Subcutaneous abdominal adipose tissue (tissue), 5 donors: ENCODE measurements around the gene IL32.
A peak's percentile ranks its signal among the peaks of the same experiment; 100 is the strongest.

Experiments
- H3K27ac ChIP-seq: one replicate; pipeline ENCODE4 v1.7.0; 2013; ENCODE audit warnings: low read depth, mild to moderate bottlenecking, inconsistent platforms, low read length, moderate library complexity
- H3K27me3 ChIP-seq, 5 donors: one replicate each; pipeline ENCODE4 v1.7.0; 2013; ENCODE audit warnings: low read length in 5 of 5, inconsistent platforms in 1 of 5; ENCODE audit not compliant: control insufficient read depth in 5 of 5, insufficient read depth in 4 of 5
- H3K36me3 ChIP-seq, 5 donors: one replicate each; pipeline ENCODE4 v1.7.0; 2013; ENCODE audit warnings: low read length in 5 of 5; ENCODE audit not compliant: control insufficient read depth in 5 of 5, insufficient read depth in 5 of 5
- H3K4me1 ChIP-seq, 5 donors: one replicate each; pipeline ENCODE4 v1.7.0; 2013; ENCODE audit warnings: low read length in 5 of 5, mild to moderate bottlenecking in 3 of 5, moderate library complexity in 1 of 5; ENCODE audit not compliant: control insufficient read depth in 5 of 5, insufficient read depth in 5 of 5
- H3K4me3 ChIP-seq, 5 donors: one replicate each; pipeline ENCODE4 v1.7.0; 2013; ENCODE audit warnings: low read length in 5 of 5, low read depth in 1 of 5
- H3K9ac ChIP-seq, 5 donors: one replicate each; pipeline ENCODE4 v1.7.0; 2013; ENCODE audit warnings: low read length in 5 of 5, mild to moderate bottlenecking in 4 of 5, moderate library complexity in 3 of 5
- H3K9me3 ChIP-seq, 5 donors: one replicate each; pipeline ENCODE4 v1.7.0; 2013; ENCODE audit warnings: low read length in 5 of 5; ENCODE audit not compliant: control insufficient read depth in 5 of 5
- donor health status: healthy.
- donor health status: healthy.
- donor health status: healthy.
- donor health status: healthy.
- donor health status: healthy.

IL32 gene

GRCh38 chr16:3088450-3088849 is 23.0 kb downstream of the IL32 start:
- Histone ChIP-seq H3K27me3 (peaks cover 0 to 9% (median 0%) of the 10 kb centered on the region in 5 donors), H3K36me3 (no peaks in the 10 kb centered on the region), H3K27ac (peak overlapping the region; percentile 70), H3K9ac (no peak overlapping the region), H3K4me1 (peaks cover 3 to 37% (median 26%) of the 10 kb centered on the region in 5 donors), H3K4me3 (no peak overlapping the region), H3K9me3 (no peaks in the 10 kb centered on the region)

DNA sequence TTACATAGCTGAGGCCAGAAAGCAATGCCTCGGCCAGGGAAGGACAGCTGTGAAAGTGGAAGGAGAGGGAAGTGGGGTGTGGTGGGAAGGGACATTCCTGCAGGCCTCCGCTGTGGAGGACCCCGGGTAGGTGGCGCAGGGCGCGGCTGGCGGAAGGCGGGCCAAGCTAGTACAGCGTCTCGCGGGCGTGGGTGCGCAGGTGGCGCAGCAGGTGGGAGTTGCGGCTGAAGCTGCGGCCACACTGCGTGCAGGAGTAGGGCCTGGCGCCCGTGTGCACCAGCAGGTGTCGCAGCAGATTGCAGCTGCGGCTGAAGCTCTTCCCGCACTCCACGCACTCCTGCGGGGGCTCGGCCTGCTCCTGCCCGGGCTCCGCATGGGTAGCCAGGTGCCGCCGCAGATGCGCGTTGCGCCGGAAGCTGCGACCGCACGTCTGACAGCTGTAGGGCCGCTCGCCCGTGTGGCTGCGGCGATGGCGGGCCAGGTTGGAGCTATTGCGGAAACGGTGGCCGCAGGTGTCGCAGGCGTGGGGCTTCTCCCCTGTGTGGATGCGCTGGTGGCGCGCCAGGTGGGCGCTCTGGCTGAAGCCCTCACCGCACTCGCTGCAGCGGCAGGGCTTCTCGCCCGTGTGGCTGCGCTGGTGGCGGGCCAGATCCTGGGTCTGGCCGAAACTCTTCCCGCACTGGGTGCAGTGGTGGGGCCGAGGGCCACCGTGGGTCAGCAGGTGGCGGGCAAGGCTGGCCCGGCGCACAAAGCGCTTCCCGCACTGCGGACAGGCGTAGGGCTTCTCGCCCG is 23.7 kb downstream of the IL32 start:
- H3K9me3 ChIP-seq: no peaks in the 10 kb centered on the region
- no peak overlapping the region for H3K4me3 ChIP-seq
- no peak overlapping the region for H3K9ac ChIP-seq
- peaks cover 3 to 37% (median 26%) of the 10 kb centered on the region in 5 donors for H3K4me1 ChIP-seq
- H3K36me3 ChIP-seq: no peaks in the 10 kb centered on the region
- peaks cover 0 to 9% (median 0%) of the 10 kb centered on the region in 5 donors for H3K27me3 ChIP-seq
- H3K27ac ChIP-seq: no peak overlapping the region

- Histone ChIP-seq H3K27ac (no peak overlapping the region), H3K4me3 (no peak overlapping the region), H3K4me1 (peaks cover 3 to 37% (median 26%) of the 10 kb centered on the region in 5 donors), H3K36me3 (no peaks in the 10 kb centered on the region), H3K9me3 (no peaks in the 10 kb centered on the region), H3K27me3 (peaks cover 0 to 9% (median 0%) of the 10 kb centered on the region in 5 donors), H3K9ac (no peak overlapping the region)
Measured at GRCh38 chr16:3089717-3090592, 24.5 kb downstream of the IL32 start.

GRCh38 chr16:3091551-3091950 is 26.1 kb downstream of the IL32 start:
- Histone ChIP-seq H3K27ac (no peak overlapping the region), H3K27me3 (peaks cover 0 to 9% (median 0%) of the 10 kb centered on the region in 5 donors), H3K9me3 (no peaks in the 10 kb centered on the region), H3K9ac (no peak overlapping the region), H3K36me3 (no peaks in the 10 kb centered on the region), H3K4me3 (no peak overlapping the region), H3K4me1 (peaks cover 3 to 30% (median 18%) of the 10 kb centered on the region in 5 donors)

DNA sequence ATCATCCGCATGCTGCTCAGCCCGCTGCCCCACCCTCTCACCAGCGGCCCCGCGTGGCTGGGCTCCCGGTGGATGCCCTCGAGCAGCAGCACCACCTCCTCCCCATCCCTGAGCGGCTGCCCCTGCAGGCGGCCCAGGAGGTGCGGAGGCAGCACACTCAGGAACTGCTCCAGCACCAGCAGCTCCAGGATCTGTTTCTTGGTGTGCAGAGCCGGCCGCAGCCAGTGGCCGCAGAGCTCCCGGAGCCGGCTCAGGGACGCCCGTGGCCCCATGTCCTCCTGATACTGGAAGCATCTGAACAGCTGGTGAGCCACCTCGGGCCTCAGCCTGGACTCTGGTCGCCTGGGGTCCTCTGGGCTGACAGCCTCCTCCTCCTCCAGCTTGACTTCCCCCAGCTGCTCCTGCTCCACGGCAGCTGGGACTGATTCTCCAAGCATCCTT is 27.1 kb downstream of the IL32 start:
- H3K4me3 ChIP-seq: no peak overlapping the region
- no peak overlapping the region for H3K9ac ChIP-seq
- no peaks in the 10 kb centered on the region for H3K9me3 ChIP-seq
- H3K36me3 ChIP-seq: no peaks in the 10 kb centered on the region
- H3K4me1 ChIP-seq: peaks cover 1 to 20% (median 9%) of the 10 kb centered on the region in 5 donors
- peaks cover 0 to 9% (median 0%) of the 10 kb centered on the region in 5 donors for H3K27me3 ChIP-seq
- H3K27ac ChIP-seq: no peak overlapping the region

DNA sequence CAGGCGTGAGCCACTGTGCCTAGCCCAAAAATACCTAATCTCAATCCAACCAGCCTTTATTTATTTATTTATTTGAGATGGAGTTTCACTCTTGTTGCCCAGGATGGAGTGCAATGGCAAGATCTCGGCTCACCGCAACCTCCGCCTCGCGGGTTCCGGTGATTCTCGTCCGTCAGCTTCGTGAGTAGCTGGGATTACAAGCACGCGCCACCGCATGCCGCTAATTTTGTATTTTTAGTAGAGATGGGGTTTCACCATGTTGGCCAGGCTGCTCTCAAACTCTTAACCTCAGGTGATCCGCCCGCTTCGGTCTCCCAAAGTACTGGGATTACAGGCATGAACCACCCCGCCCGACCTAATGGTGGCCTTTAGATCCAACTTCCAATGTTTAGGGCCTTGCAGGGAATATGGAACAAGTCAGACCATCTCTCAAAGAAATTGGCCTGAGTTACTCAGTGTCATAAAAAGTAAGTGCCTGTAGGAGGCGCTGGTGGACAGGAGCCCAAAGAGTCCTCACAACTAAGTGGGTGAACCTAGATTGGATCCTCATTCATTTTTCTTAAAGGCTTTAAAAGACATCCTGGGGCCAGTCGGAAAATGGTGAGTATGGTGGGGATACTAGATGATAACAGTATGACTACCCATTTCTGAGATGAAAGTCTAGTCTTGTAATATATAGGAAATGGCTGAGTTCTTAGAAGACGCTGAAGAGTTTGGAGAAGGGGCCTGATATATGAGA is 29.0 kb downstream of the IL32 start:
- Histone ChIP-seq H3K27me3 (peaks cover 0 to 9% (median 0%) of the 10 kb centered on the region in 5 donors), H3K4me3 (no peak overlapping the region), H3K4me1 (peaks cover 0 to 8% (median 4%) of the 10 kb centered on the region in 5 donors), H3K9me3 (no peaks in the 10 kb centered on the region), H3K9ac (no peak overlapping the region), H3K36me3 (no peaks in the 10 kb centered on the region), H3K27ac (no peak overlapping the region)

DNA sequence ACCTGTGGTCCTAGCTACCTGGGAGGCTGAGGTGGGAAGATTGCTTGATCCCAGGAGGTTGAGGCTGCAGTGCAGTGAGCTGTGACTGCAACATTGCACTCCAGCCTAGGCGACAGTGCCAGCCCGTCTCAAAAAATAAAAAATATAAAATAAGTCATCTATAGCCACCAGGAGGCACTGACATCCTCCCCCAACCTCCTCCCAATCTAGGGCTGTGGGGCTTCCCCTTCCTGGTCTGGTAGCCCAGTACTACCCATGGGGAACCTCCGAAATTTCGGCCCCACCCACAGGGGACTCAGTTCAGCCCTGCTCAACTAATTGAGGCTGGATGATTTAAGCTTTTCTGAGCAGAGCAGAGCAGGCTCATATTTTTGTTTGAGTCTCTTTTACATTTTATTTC is 30.4 kb downstream of the IL32 start:
- H3K9me3 ChIP-seq: no peaks in the 10 kb centered on the region
- no peak overlapping the region for H3K27ac ChIP-seq
- no peak overlapping the region for H3K4me3 ChIP-seq
- H3K4me1 ChIP-seq: peaks cover 4 to 20% (median 14%) of the 10 kb centered on the region in 5 donors
- no peak overlapping the region for H3K9ac ChIP-seq
- no peaks in the 10 kb centered on the region for H3K36me3 ChIP-seq
- peaks cover 0 to 9% (median 0%) of the 10 kb centered on the region in 5 donors for H3K27me3 ChIP-seq

DNA sequence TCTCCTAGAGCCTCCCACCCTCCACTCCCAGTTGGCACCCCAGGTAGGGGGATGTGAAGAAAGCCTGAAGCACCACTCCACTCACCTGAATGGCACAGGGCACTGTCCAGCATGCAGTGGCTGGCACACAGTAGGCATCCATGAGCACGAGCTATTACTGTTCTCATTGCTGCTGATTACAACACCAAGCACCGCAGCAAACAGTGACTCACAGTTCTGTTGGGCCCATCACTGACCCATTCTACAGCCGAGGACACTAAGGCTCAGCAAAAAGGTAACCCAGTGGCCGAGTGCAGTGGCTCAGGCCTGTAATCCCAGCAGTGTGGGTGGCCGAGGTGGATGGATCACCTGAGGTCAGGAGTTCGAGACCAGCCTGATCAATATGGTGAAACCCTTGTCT is 30.9 kb downstream of the IL32 start:
- Histone ChIP-seq H3K9me3 (no peaks in the 10 kb centered on the region), H3K4me1 (peaks cover 4 to 25% (median 18%) of the 10 kb centered on the region in 5 donors), H3K9ac (no peak overlapping the region), H3K36me3 (no peaks in the 10 kb centered on the region), H3K4me3 (no peak overlapping the region), H3K27ac (no peak overlapping the region), H3K27me3 (peaks cover 0 to 8% (median 0%) of the 10 kb centered on the region in 5 donors)

GRCh38 chr16:3097266-3097665 is 31.8 kb downstream of the IL32 start:
- H3K27ac ChIP-seq: no peak overlapping the region
- no peak overlapping the region for H3K4me3 ChIP-seq
- no peaks in the 10 kb centered on the region for H3K9me3 ChIP-seq
- peaks cover 4 to 32% (median 22%) of the 10 kb centered on the region in 5 donors for H3K4me1 ChIP-seq
- H3K27me3 ChIP-seq: peaks cover 0 to 2% (median 0%) of the 10 kb centered on the region in 5 donors
- no peaks in the 10 kb centered on the region for H3K36me3 ChIP-seq
- no peak overlapping the region for H3K9ac ChIP-seq
